ENCODE results near the gene OPHN1.

DNA sequence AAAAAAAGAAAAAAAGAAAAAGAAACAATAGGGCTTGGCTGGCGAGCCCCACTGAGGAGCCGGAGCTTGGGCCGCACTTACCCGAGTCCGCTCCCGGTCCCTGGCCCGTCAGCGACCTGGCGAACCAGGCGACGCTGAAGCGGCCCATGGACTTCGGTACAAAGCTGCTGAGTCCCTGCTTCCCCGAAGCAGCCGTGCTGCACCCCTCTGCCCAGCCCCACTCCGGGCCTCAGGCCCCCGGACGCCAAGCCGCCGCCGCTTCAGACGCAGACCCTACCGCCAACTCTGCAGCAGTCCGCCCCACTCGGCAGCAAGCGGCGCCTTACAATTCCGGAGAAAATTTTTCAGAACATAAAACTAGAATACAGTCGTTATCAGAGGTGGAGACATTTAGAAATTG is 300.5 kb downstream of the OPHN1 start:
- TF ChIP-seq POLR2AphosphoS5 (IDR thresholded peaks at IDR 0.05; ENCODE audit: low read depth, low read length): no peak
- no peak for TF ChIP-seq POLR2A (IDR thresholded peaks at IDR 0.05; ENCODE audit: low read depth, low read length)
- TF ChIP-seq PAX5 (IDR thresholded peaks at IDR 0.05; ENCODE audit: insufficient read depth, low read length, severe bottlenecking): no peak
- TF ChIP-seq TAF1 (IDR thresholded peaks at IDR 0.05; ENCODE audit: low read depth, low read length): no peak
- no peak for TF ChIP-seq SPI1 (IDR thresholded peaks at IDR 0.05; ENCODE audit: low read depth, low read length)
- no peak for TF ChIP-seq POU2F2 (IDR thresholded peaks at IDR 0.05; ENCODE audit: low read depth, low read length)
